ENCODE measurements around the gene BTF3L4.
"Not testable (repeated sequence)": the region's sequence is repeated elsewhere in the genome, so short reads cannot be mapped to it uniquely, and the experiment has no call there.

BTF3L4 gene

DNA sequence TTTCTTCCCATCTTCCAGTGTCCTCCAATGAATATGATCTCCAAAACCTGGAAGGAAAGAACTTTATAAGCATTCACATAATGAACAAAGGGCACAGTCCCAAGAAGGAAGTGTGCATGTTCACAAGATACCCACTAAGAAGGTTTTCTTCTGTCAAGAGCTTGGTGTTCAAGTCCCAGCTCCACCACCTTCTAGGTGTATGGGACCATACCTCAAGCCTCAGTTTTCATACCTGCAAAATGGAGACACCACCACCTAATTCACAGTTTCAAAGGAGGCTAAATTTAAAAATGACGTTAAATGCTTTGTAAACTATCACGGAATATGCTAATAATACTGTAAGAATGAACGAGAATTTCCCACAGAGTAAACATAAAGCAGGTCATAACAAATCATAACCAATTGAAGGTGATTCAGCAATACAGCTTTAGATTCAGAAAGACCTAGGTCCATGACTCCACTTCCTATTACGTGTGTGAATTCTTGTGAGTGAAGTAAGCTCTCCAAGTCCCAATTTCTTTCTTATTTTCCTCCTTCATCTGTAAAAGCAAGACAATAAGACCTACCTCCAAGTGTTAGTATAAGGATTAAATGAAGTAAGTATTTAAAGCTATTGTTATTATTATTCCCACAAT, 14.4 kb upstream of the BTF3L4 start:
- no peak for DNase-seq (ENCODE audit: insufficient read length, low spot score)
- TF ChIP-seq CTCF (IDR thresholded peaks at IDR 0.05; ENCODE audit: insufficient read depth, missing control alignments), result no peak
- no peak for FAIRE-seq

DNA sequence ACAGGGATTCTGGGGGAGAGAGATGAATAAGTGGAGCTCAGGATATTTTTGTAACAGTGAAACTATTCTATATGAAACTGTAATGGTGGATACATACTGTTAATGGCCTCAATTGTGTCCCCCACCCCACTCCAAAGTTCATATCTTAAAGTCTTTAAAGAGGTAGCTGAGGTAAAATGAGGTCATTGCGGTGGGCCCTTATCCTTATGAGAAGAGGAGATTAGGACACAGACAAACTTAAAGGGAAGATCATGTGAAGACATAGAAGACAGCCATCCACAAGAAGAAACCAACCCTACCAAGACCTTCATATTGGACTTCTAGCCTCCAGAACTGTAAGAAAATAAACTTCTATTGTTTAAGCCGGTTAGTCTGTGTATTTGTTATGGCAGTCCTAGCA, 10.9 kb upstream of the BTF3L4 start:
- no peak for FAIRE-seq
- TF ChIP-seq CTCF (IDR thresholded peaks at IDR 0.05; ENCODE audit: insufficient read depth, missing control alignments), result no peak

GRCh38 chr1:52045666-52046195, 10.4 kb upstream of the BTF3L4 start:
- not testable (repeated sequence) for DNase-seq (ENCODE audit: insufficient read length, low spot score); FAIRE-seq

More for the DNA sequence above, 10.9 kb upstream of the BTF3L4 start:
- no peak for DNase-seq (ENCODE audit: insufficient read length, low spot score)

GRCh38 chr1:52049337-52049736, 6.8 kb upstream of the BTF3L4 start:
- DNase-seq (ENCODE audit: insufficient read length, low spot score); FAIRE-seq: not testable (repeated sequence)

DNA sequence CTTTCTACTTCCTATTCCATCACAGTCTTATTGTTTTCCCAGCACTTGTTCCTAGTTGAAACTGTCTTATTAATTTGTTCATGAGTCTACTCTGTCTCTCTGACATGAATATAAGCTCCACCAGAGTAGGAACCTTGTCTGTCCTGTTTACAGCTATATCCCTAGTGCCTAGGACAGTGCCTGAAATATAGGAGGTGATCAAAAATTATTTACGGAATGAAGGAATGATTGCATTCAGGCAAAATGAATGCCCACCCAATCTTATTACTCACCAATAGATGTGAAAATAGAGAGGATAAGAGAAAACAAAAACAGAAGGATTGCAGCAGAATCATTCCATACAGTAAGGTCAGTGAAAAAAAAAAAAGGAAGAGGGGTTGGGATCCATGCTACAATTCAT, 2.2 kb upstream of the BTF3L4 start:
- DNase-seq (ENCODE audit: insufficient read length, low spot score) (no peak), FAIRE-seq (no peak)
- no peak for TF ChIP-seq CTCF (IDR thresholded peaks at IDR 0.05; ENCODE audit: insufficient read depth, missing control alignments)

DNA sequence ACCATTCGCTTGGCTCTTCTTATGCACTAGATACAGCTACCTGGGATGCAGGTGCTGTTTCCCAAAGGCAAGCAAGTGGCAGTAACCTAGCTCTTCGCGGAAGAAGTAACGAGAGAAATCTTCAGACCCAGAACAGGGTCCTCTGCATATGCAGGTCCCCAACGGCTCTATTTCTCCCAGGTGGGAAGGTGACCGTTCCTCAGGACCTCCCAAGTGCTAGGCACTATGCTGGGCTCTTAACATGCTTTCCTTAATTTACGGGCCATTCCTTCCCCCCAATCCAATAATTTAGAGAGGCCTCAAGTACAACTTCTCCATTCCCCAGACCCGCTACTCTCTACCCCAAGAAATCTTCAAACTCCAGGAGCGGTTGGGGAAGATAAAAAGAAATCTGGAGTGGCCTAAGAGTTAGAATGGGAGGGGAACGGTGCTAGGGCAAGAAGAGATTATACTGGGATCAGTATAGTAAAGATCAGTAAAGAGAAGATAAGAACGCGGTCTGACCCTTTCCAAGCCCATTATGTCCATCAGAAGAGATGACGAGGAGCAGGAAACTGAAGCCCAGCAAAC, 1.5 kb upstream of the BTF3L4 start:
- FAIRE-seq (no peak), DNase-seq (ENCODE audit: insufficient read length, low spot score) (no peak)
- no peak for TF ChIP-seq CTCF (IDR thresholded peaks at IDR 0.05; ENCODE audit: insufficient read depth, missing control alignments)

GRCh38 chr1:52055066-52055865, 829 bp upstream of the BTF3L4 start, which contains the start of gene TXNDC12:
TSS of gene TXNDC12 (minus strand) at chr1:52055191. CDS start at chr1:52055096, 95 bp downstream.
- DNase-seq (ENCODE audit: insufficient read length, low spot score) (peak; percentile 74), FAIRE-seq (no peak)
- TF ChIP-seq CTCF (IDR thresholded peaks at IDR 0.05; ENCODE audit: insufficient read depth, missing control alignments), result no peak

DNA sequence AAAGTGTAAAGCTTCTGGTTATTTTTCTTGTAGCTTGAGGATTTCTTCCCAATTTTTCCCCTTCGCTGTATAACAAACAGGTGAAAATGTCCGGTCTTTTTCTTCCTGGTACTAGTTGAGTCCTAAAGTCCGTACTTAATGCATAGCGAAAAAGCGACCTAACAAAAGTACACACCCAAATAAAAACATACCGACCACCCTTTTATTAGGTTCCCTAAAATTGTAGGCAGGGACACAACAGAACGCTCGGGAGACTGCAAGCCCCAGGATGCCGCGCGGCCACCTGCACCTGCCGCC, 281 bp upstream of the BTF3L4 start:
- FAIRE-seq (no peak), DNase-seq (ENCODE audit: insufficient read length, low spot score) (no peak)
- no peak for TF ChIP-seq CTCF (IDR thresholded peaks at IDR 0.05; ENCODE audit: insufficient read depth, missing control alignments)

Data from D721Med (cell line).